Naive thymus-derived CD4-positive, alpha-beta T cell (primary cell): ENCODE data around the gene LRPAP1. TPM values are rescaled to one million over a fixed set of nuclear protein-coding genes. Genes with fewer than 3 reads are reported as not detected.

ENCODE experiments used
- ATAC-seq: fragments of 150-1000 bp; cut with Tn5 transposase; 2 replicates; pipeline ENCODE4 v1.10.0; 2021; ENCODE audit warnings: mild to moderate bottlenecking, moderate library complexity
- CTCF ChIA-PET: fragments of 350-600 bp; sonication (Branson Sonifier 250); formaldehyde crosslinking; loops from one replicate; lab custom pipeline; 2021; ENCODE audit warnings: antibody characterized with exemption; lab: Charles Lee
- POLR2A ChIA-PET: fragments of 350-600 bp; sonication (Branson Sonifier 250); formaldehyde crosslinking; loops from one replicate; lab custom pipeline; 2021; ENCODE audit warnings: antibody characterized with exemption, inconsistent platforms; lab: Charles Lee
- DNase-seq, 9 donors: peaks; one replicate each; pipeline versions ENCODE4 v3.0.0 to v3.0.0-alpha.2; 2020 to 2022; ENCODE audit warnings: mixed read lengths in 1 of 9
- H3K27ac ChIP-seq: one replicate; pipeline ENCODE4 v1.7.0; 2013; ENCODE audit warnings: mild to moderate bottlenecking, low read depth, low read length, moderate library complexity
- H3K27me3 ChIP-seq, 2 donors: one replicate each; pipeline ENCODE4 v1.7.0; 2013; ENCODE audit warnings: low read length in 2 of 2, mild to moderate bottlenecking in 2 of 2, moderate library complexity in 2 of 2; ENCODE audit not compliant: control insufficient read depth in 2 of 2, insufficient read depth in 2 of 2
- H3K36me3 ChIP-seq, 3 experiments: 1 replicate in 2 of 3; 2 replicates in 1 of 3; pipeline ENCODE4 v1.7.0; 2013; ENCODE audit warnings: low read length in 3 of 3, mild to moderate bottlenecking in 3 of 3, moderate library complexity in 1 of 3; ENCODE audit not compliant: insufficient read depth in 3 of 3, control insufficient read depth in 2 of 3
- H3K4me1 ChIP-seq, 2 donors: one replicate each; pipeline ENCODE4 v1.7.0; 2013; ENCODE audit warnings: low read length in 2 of 2, mild to moderate bottlenecking in 2 of 2, moderate library complexity in 1 of 2; ENCODE audit not compliant: control insufficient read depth in 2 of 2, insufficient read depth in 2 of 2
- H3K4me3 ChIP-seq: 2 replicates; pipeline ENCODE4 v1.7.0; 2013; ENCODE audit warnings: mild to moderate bottlenecking, low read length
- H3K9me3 ChIP-seq, 3 experiments: 1 replicate in 2 of 3; 2 replicates in 1 of 3; pipeline ENCODE4 v1.7.0; 2013; ENCODE audit warnings: low read length in 3 of 3; ENCODE audit not compliant: control insufficient read depth in 2 of 3
- H3K27ac Mint-ChIP-seq, 9 donors: one replicate each; pipeline ENCODE4 v1.8.0; 2020 to 2022; ENCODE audit warnings: mixed read lengths in 9 of 9, mild to moderate bottlenecking in 8 of 9, moderate library complexity in 5 of 9, inconsistent platforms in 2 of 9
- H3K27me3 Mint-ChIP-seq, 5 donors: one replicate each; pipeline ENCODE4 v1.8.0; 2021 to 2022; ENCODE audit warnings: mixed read lengths in 5 of 5, mild to moderate bottlenecking in 1 of 5
- H3K36me3 Mint-ChIP-seq, 5 donors: one replicate each; pipeline ENCODE4 v1.8.0; 2020 to 2022; ENCODE audit warnings: mixed read lengths in 5 of 5, mild to moderate bottlenecking in 3 of 5, inconsistent platforms in 1 of 5
- H3K4me1 Mint-ChIP-seq, 7 donors: one replicate each; pipeline ENCODE4 v1.8.0; 2020 to 2022; ENCODE audit warnings: mixed read lengths in 7 of 7, mild to moderate bottlenecking in 3 of 7, inconsistent platforms in 1 of 7
- H3K4me3 Mint-ChIP-seq, 10 donors: one replicate each; pipeline ENCODE4 v1.8.0; 2020 to 2022; ENCODE audit warnings: mild to moderate bottlenecking in 10 of 10, mixed read lengths in 10 of 10, moderate library complexity in 6 of 10, inconsistent platforms in 2 of 10
- H3K9me3 Mint-ChIP-seq, 11 donors: one replicate each; pipeline ENCODE4 v1.8.0; 2020 to 2022; ENCODE audit warnings: mixed read lengths in 11 of 11, mild to moderate bottlenecking in 4 of 11, inconsistent platforms in 1 of 11, moderate library complexity in 1 of 11
- intact Hi-C, 2 donors: fragments of 100-400 bp; cut with micrococcal nuclease; formaldehyde crosslinking; loops; one replicate each; pipeline ENCODE4 v1.15.1; 2023
- polyA plus RNA-seq, 2 donors: library from polyadenylated mRNA; unstranded; fragments of 300-500 nt; fragmentation: Illumina TruSeq; gene quantifications; one replicate each; pipeline ENCODE4 v1.2.3, GENCODE V29; 2021
- total RNA-seq, 6 experiments: library from RNA in 5 of 6; stranded (reverse) in 5 of 6; gene quantifications; 1 replicate in 5 of 6; 2 replicates in 1 of 6; pipeline ENCODE4 v1.2.3 and lab custom pipeline; 2021 to 2026

The LRPAP1 gene
- total and polyA plus RNA-seq, 7 experiments from 2014 or later, result 65.2 to 126 (median 80.9) TPM

- Histone ChIP-seq H3K9me3 (no peaks in the 10 kb centered on the region), H3K27me3 (no peaks in the 10 kb centered on the region), H3K4me1 (no peaks in the 10 kb centered on the region), H3K27ac (no peak overlapping the region), H3K36me3 (no peaks in the 10 kb centered on the region), H3K4me3 (no peak overlapping the region)
- Mint-ChIP-seq H3K36me3 (no peaks in the 10 kb centered on the region), H3K4me1 (peaks cover 0 to 5% (median 0%) of the 10 kb centered on the region in 7 donors), H3K4me3 (peak overlapping the region in 1 of 10 donors; percentile 21), H3K9me3 (peaks cover 0 to 2% (median 0%) of the 10 kb centered on the region in 11 donors), H3K27ac (no peak overlapping the region), H3K27me3 (peaks cover 3 to 38% (median 18%) of the 10 kb centered on the region in 5 donors)
- intact Hi-C loops, result no loop called here
- ChIA-PET POLR2A (no interaction called here), CTCF (interaction anchor here (0.6 kb wide), 1 partner anchor 22 kb away, joined by 3 read pairs; no protein-coding TSS in a partner anchor)
- ATAC-seq, result no peak
- DNase-seq, result no peak
Observed at GRCh38 chr4:3484057-3484973, 47.9 kb downstream of the LRPAP1 start.

- intact Hi-C loops, result no loop called here
- ChIA-PET CTCF (no interaction called here), POLR2A (no interaction called here)
- ATAC-seq (no peak), DNase-seq (no peak)
- Mint-ChIP-seq H3K9me3 (peaks cover 0 to 2% (median 0%) of the 10 kb centered on the region in 11 donors), H3K4me3 (no peak overlapping the region), H3K27ac (no peak overlapping the region), H3K4me1 (peaks cover 0 to 5% (median 0%) of the 10 kb centered on the region in 7 donors), H3K27me3 (peaks cover 3 to 30% (median 18%) of the 10 kb centered on the region in 5 donors), H3K36me3 (no peaks in the 10 kb centered on the region)
- H3K36me3 ChIP-seq, result no peaks in the 10 kb centered on the region
- no peaks in the 10 kb centered on the region for H3K9me3 ChIP-seq
- H3K4me1 ChIP-seq, result no peaks in the 10 kb centered on the region
- H3K27me3 ChIP-seq, result no peaks in the 10 kb centered on the region
- no peak overlapping the region for H3K27ac ChIP-seq
- no peak overlapping the region for H3K4me3 ChIP-seq
Observed at GRCh38 chr4:3483471-3483921, 48.7 kb downstream of the LRPAP1 start.

- Mint-ChIP-seq H3K9me3 (peaks cover 0 to 2% (median 0%) of the 10 kb centered on the region in 11 donors), H3K27ac (no peak overlapping the region), H3K27me3 (peaks cover 3 to 30% (median 18%) of the 10 kb centered on the region in 5 donors), H3K4me1 (peaks cover 0 to 5% (median 0%) of the 10 kb centered on the region in 7 donors), H3K4me3 (no peak overlapping the region), H3K36me3 (no peaks in the 10 kb centered on the region)
- ChIA-PET POLR2A (no interaction called here), CTCF (no interaction called here)
- DNase-seq (no peak), ATAC-seq (no peak)
- H3K4me1 ChIP-seq, result no peaks in the 10 kb centered on the region
- H3K36me3 ChIP-seq, result no peaks in the 10 kb centered on the region
- H3K27ac ChIP-seq, result no peak overlapping the region
- H3K27me3 ChIP-seq, result no peaks in the 10 kb centered on the region
- H3K4me3 ChIP-seq, result no peak overlapping the region
- no peaks in the 10 kb centered on the region for H3K9me3 ChIP-seq
- intact Hi-C loops, result no loop called here
Observed at GRCh38 chr4:3482707-3483106, 49.5 kb downstream of the LRPAP1 start.

GRCh38 chr4:3481783-3482393 is 50.3 kb downstream of the LRPAP1 start:
- no peak overlapping the region for H3K4me3 ChIP-seq
- no peaks in the 10 kb centered on the region for H3K9me3 ChIP-seq
- Mint-ChIP-seq H3K27me3 (peaks cover 3 to 30% (median 18%) of the 10 kb centered on the region in 5 donors), H3K4me1 (peaks cover 0 to 5% (median 0%) of the 10 kb centered on the region in 7 donors), H3K36me3 (no peaks in the 10 kb centered on the region), H3K9me3 (peaks cover 0 to 2% (median 0%) of the 10 kb centered on the region in 11 donors), H3K4me3 (no peak overlapping the region), H3K27ac (no peak overlapping the region)
- POLR2A ChIA-PET, result no interaction called here
- no peaks in the 10 kb centered on the region for H3K4me1 ChIP-seq
- H3K27ac ChIP-seq, result no peak overlapping the region
- ATAC-seq, result no peak
- H3K27me3 ChIP-seq, result no peaks in the 10 kb centered on the region
- H3K36me3 ChIP-seq, result no peaks in the 10 kb centered on the region
- CTCF ChIA-PET, result interaction anchor here (0.7 to 0.9 kb wide), 3 partner anchors 15 to 375 kb away, joined by 3 to 4 read pairs (median 3); no protein-coding TSS in a partner anchor
- intact Hi-C loops, result no loop called here
- DNase-seq, result no peak

GRCh38 chr4:3481113-3481531 is 51.1 kb downstream of the LRPAP1 start:
- Histone ChIP-seq H3K27ac (no peak overlapping the region), H3K36me3 (no peaks in the 10 kb centered on the region), H3K4me1 (no peaks in the 10 kb centered on the region), H3K4me3 (no peak overlapping the region), H3K9me3 (no peaks in the 10 kb centered on the region), H3K27me3 (no peaks in the 10 kb centered on the region)
- POLR2A ChIA-PET, result interaction anchor here (1.1 kb wide), 1 partner anchor 287 kb away, joined by 3 read pairs; no protein-coding TSS in a partner anchor
- Mint-ChIP-seq H3K4me3 (no peak overlapping the region), H3K9me3 (peaks cover 0 to 2% (median 0%) of the 10 kb centered on the region in 11 donors), H3K27ac (peak overlapping the region in 1 of 9 donors; percentile 2), H3K36me3 (no peaks in the 10 kb centered on the region), H3K4me1 (peaks cover 0 to 4% (median 0%) of the 10 kb centered on the region in 7 donors), H3K27me3 (peaks cover 3 to 27% (median 18%) of the 10 kb centered on the region in 5 donors)
- CTCF ChIA-PET, result interaction anchor here (0.7 to 1.5 kb wide), 5 partner anchors 15 to 430 kb away, joined by 3 to 5 read pairs (median 3); no protein-coding TSS in a partner anchor
- intact Hi-C loops, result no loop called here
- ATAC-seq, result no peak
- DNase-seq, result no peak

- H3K9me3 ChIP-seq, result no peaks in the 10 kb centered on the region
- H3K4me3 Mint-ChIP-seq, result no peak overlapping the region
- peaks cover 0 to 4% (median 0%) of the 10 kb centered on the region in 7 donors for H3K4me1 Mint-ChIP-seq
- H3K27me3 Mint-ChIP-seq, result peaks cover 3 to 27% (median 18%) of the 10 kb centered on the region in 5 donors
- ChIA-PET POLR2A (interaction anchor here (1.1 kb wide), 1 partner anchor 286 kb away, joined by 3 read pairs; no protein-coding TSS in a partner anchor), CTCF (interaction anchor here (0.6 to 1.5 kb wide), 10 partner anchors 12 to 430 kb away, joined by 3 to 5 read pairs (median 3); no protein-coding TSS in a partner anchor)
- H3K9me3 Mint-ChIP-seq, result peaks cover 0 to 2% (median 0%) of the 10 kb centered on the region in 11 donors
- no peaks in the 10 kb centered on the region for H3K4me1 ChIP-seq
- no peak overlapping the region for H3K4me3 ChIP-seq
- no peaks in the 10 kb centered on the region for H3K36me3 Mint-ChIP-seq
- H3K27ac ChIP-seq, result no peak overlapping the region
- ATAC-seq, result peak; percentile 80
- intact Hi-C loops, result loop anchor here (1.0 kb wide), 3 partner anchors 134 to 374 kb away; no protein-coding TSS in a partner anchor
- peak; percentile 39 to 84 (median 70) for DNase-seq
- no peaks in the 10 kb centered on the region for H3K27me3 ChIP-seq
- no peaks in the 10 kb centered on the region for H3K36me3 ChIP-seq
- H3K27ac Mint-ChIP-seq, result peak overlapping the region in 1 of 9 donors; percentile 2
Observed at GRCh38 chr4:3480528-3481112, 51.6 kb downstream of the LRPAP1 start.
